ENCODE data around the gene MYO5A.

Gene MYO5A

GRCh38 chr15:52502608-52503007 is 26.1 kb downstream of the MYO5A start:
- FAIRE-seq: no peak
- DNase-seq (ENCODE audit: insufficient read length, low spot score): no peak
- TF ChIP-seq, protein P1, sequence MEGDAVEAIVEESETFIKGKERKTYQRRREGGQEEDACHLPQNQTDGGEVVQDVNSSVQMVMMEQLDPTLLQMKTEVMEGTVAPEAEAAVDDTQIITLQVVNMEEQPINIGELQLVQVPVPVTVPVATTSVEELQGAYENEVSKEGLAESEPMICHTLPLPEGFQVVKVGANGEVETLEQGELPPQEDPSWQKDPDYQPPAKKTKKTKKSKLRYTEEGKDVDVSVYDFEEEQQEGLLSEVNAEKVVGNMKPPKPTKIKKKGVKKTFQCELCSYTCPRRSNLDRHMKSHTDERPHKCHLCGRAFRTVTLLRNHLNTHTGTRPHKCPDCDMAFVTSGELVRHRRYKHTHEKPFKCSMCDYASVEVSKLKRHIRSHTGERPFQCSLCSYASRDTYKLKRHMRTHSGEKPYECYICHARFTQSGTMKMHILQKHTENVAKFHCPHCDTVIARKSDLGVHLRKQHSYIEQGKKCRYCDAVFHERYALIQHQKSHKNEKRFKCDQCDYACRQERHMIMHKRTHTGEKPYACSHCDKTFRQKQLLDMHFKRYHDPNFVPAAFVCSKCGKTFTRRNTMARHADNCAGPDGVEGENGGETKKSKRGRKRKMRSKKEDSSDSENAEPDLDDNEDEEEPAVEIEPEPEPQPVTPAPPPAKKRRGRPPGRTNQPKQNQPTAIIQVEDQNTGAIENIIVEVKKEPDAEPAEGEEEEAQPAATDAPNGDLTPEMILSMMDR (IDR thresholded peaks at IDR 0.05; ENCODE audit: insufficient read depth, missing control alignments): no peak

- FAIRE-seq (no peak), DNase-seq (ENCODE audit: insufficient read length, low spot score) (no peak)
- TF ChIP-seq, protein P1 (IDR thresholded peaks at IDR 0.05; ENCODE audit: insufficient read depth, missing control alignments): no peak
Observed at GRCh38 chr15:52499506-52499905, 29.2 kb downstream of the MYO5A start.

DNA sequence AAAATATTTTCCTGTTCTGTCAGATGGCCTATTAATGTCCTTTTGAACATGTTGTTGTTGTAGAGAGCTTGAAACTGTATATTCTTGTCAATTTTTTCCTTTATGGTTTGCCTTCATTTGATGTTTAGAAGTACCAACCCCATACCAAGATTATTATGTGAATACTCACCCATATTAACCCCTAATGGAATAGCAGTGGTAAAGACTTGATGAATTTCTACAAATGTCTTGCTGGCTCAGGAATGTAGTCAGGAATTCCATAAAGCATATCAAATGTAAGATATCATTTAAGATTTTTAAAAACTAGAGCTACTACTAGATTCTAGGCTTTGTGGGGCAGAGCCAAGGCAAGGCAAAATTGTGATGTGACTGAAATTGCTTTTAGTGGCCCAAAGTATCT is 30.0 kb downstream of the MYO5A start:
- TF ChIP-seq, protein P1 (IDR thresholded peaks at IDR 0.05; ENCODE audit: insufficient read depth, missing control alignments): no peak
- DNase-seq (ENCODE audit: insufficient read length, low spot score): no peak
- FAIRE-seq: no peak

DNA sequence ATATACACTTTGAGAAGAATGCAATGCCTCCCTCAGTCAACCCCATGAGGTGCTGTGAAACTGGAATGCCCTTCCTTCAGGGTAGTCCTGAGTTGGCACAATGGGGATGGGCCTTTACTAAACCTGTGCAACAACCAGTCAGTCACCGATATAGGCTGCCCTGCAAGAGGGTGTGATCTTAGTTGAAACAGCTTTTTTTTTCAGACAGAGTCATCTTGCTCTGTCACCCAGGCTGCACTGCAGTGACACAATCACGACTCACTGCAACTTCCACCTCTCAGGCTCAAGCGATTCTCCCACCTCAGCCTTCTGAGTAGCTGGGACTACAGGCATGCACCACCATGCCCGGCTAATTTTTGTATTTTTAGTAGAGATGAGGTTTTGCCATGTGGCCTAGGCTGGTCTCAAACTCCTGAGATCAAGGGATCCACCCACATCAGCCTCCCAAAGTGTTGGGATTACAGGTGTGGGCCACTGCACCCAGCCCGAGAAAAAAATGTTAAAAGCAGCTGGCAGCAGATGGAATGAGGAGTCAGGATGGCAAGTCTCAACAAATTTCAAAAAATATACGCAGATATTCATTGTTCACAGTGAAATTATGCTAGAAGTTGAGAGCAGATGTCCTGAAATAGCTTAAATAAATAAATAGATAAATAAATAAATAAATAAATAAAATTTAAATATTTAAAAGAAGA is 31.8 kb downstream of the MYO5A start:
- TF ChIP-seq, protein P1 (IDR thresholded peaks at IDR 0.05; ENCODE audit: insufficient read depth, missing control alignments): no peak
- DNase-seq (ENCODE audit: insufficient read length, low spot score) (no peak), FAIRE-seq (no peak)

DNA sequence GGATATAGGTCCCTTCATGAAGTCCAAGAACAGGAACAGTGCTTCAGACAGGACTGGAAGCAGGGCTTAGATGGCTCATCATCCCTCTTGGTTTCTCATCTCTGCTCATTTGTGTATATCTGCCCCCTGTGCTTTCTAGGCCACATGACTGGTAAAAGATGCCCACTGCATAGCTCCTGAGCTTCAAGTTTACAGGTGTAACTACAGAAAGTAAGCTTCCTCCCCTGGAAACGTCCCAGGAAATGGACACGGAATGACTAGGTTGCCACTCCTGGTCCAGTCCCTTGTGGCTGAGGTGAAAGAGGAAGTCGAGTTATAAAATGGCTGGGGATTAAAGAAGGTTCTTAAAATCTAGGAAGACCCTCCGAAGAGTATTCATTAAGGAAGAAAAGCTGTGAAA is 32.5 kb downstream of the MYO5A start:
- FAIRE-seq (no peak), DNase-seq (ENCODE audit: insufficient read length, low spot score) (no peak)
- TF ChIP-seq, protein P1 (IDR thresholded peaks at IDR 0.05; ENCODE audit: insufficient read depth, missing control alignments): no peak

- DNase-seq (ENCODE audit: insufficient read length, low spot score) (no peak), FAIRE-seq (no peak)
- TF ChIP-seq, protein P1 (IDR thresholded peaks at IDR 0.05; ENCODE audit: insufficient read depth, missing control alignments): no peak
Observed at GRCh38 chr15:52495125-52495524, 33.6 kb downstream of the MYO5A start.

DNA sequence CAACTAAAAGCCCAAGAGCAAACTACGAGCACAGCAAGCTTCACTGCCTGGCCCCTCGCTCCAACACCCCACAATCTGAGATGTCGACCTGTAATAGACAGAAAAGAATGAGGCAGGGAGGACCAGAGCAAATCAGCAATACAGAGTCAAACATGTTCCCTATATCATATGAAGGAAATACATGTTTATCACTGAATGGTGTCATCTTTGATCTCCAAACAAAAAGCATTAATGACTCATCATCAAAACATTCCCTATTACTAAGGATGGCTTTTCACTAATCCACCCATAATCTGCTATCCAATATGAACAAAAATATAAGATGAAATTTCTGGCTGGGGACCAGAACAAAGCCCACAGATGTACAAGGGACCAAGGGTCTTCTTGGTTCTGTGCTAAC is 34.7 kb downstream of the MYO5A start:
- DNase-seq (ENCODE audit: insufficient read length, low spot score) (no peak), FAIRE-seq (no peak)
- TF ChIP-seq, protein P1 (IDR thresholded peaks at IDR 0.05; ENCODE audit: insufficient read depth, missing control alignments): no peak
